Measurements from ENCODE around the gene ANKS1A. TPM values are rescaled to one million over a fixed set of nuclear protein-coding genes. Genes with fewer than 3 reads are reported as not detected.

Gene ANKS1A
- total and polyA plus RNA-seq, 10 donors, result 5.1 to 68.9 (median 45.6) TPM

DNA sequence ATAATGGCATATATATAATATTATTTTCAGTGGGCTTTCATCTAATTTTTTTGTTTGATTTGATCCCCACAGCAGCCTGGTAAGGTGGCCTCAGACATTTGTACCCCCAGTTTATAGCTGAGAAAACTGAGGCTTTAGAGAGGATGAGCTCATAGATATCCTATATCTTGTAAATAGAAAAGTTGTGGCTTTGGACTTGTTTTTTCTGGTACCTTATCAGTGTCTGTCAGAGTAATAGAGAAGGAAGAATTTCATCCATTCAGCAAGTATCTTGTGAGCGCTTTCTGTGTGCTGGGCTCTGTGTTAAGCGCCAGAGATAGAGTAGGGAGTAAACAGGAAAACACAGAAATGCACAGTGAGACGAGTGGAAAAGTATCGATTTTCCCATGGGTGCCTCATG, 29.1 kb upstream of the ANKS1A start:
- intact Hi-C loops (cut with DNase I; ENCODE audit: low total_unique reads), result no loop called here
- Histone ChIP-seq H3K27me3 (replicated peaks in 1 of 7) (no peaks in the 10 kb centered on the region), H3K9me3 (no peaks in the 10 kb centered on the region), H3K36me3 (peaks cover 0 to 100% (median 60%) of the 10 kb centered on the region in 6 donors), H3K4me1 (no peaks in the 10 kb centered on the region), H3K27ac (no peak overlapping the region), H3K4me3 (no peak overlapping the region)
- TF ChIP-seq POLR2A (IDR thresholded peaks at IDR 0.05) (no peak), POLR2AphosphoS5 (IDR thresholded peaks at IDR 0.05) (no peak)
- TF ChIP-seq, protein P1, sequence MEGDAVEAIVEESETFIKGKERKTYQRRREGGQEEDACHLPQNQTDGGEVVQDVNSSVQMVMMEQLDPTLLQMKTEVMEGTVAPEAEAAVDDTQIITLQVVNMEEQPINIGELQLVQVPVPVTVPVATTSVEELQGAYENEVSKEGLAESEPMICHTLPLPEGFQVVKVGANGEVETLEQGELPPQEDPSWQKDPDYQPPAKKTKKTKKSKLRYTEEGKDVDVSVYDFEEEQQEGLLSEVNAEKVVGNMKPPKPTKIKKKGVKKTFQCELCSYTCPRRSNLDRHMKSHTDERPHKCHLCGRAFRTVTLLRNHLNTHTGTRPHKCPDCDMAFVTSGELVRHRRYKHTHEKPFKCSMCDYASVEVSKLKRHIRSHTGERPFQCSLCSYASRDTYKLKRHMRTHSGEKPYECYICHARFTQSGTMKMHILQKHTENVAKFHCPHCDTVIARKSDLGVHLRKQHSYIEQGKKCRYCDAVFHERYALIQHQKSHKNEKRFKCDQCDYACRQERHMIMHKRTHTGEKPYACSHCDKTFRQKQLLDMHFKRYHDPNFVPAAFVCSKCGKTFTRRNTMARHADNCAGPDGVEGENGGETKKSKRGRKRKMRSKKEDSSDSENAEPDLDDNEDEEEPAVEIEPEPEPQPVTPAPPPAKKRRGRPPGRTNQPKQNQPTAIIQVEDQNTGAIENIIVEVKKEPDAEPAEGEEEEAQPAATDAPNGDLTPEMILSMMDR (IDR thresholded peaks at IDR 0.05 in 8 of 11, conservative IDR thresholded peaks at IDR 0.05 in 3 of 11), result no peak
- 86 to 92% (median 90%) methylated on average over 4 of the region's 4 CpGs for WGBS, 5 donors
- DNase-seq, result no peak

DNA sequence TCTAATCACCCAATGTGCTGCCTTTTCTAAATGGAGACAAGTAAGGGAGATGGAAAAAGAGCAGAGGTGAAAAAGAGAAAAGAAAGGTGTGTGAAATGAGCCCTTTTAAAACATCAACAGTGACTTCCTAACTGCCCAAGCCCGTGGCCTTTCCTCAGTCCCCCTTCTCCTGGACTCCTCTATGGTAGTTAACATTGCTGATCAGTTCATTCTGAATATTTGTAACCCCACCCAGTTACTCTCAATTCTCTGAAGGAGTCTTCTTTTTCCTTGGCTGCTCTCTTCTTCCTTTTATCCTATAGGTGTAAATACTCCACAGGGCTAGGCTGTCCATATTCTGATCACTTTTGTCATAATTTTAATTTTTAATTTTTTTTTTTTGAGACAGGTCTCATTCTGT, 28.3 kb upstream of the ANKS1A start:
- Histone ChIP-seq H3K9me3 (no peaks in the 10 kb centered on the region), H3K36me3 (peaks cover 0 to 100% (median 55%) of the 10 kb centered on the region in 6 donors), H3K4me1 (peaks cover 0 to 4% (median 0%) of the 10 kb centered on the region in 6 donors), H3K27me3 (replicated peaks in 1 of 7) (no peaks in the 10 kb centered on the region), H3K4me3 (no peak overlapping the region), H3K27ac (no peak overlapping the region)
- TF ChIP-seq, protein P1 (IDR thresholded peaks at IDR 0.05 in 8 of 11, conservative IDR thresholded peaks at IDR 0.05 in 3 of 11), result no peak
- no peak for TF ChIP-seq POLR2A (IDR thresholded peaks at IDR 0.05)
- TF ChIP-seq POLR2AphosphoS5 (IDR thresholded peaks at IDR 0.05), result no peak
- intact Hi-C loops (cut with DNase I; ENCODE audit: low total_unique reads), result no loop called here
- no peak for DNase-seq
- WGBS, 5 donors, result 89 to 94% (median 92%) methylated on average over 1 of the region's 1 CpG

DNA sequence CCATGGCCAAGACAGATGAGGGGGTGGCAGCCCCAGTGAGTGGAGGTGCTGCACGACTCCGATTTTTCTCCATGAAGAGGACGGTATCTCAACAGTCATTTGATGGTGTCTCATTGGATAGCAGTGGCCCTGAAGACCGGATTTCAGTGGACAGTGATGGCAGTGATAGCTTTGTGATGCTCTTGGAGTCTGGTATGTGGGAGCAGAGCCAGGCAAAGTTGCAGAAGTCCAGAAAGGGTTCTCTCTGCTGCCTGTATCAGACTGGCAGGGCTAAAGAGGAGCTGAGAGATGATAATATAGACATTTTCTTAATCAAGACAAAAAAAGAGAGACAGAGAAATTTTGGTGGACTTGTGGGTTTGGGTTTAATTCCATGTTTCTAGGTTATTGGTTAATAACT, 25.0 kb upstream of the ANKS1A start:
- 74 to 92% (median 85%) methylated on average over 4 of the region's 4 CpGs for WGBS, 5 donors
- H3K4me3 ChIP-seq, result no peak overlapping the region
- no peaks in the 10 kb centered on the region for H3K9me3 ChIP-seq
- peak overlapping the region in 1 of 8 donors; percentile 71 for H3K27ac ChIP-seq
- TF ChIP-seq POLR2AphosphoS5 (IDR thresholded peaks at IDR 0.05) (no peak), POLR2A (IDR thresholded peaks at IDR 0.05) (no peak)
- TF ChIP-seq, protein P1 (IDR thresholded peaks at IDR 0.05 in 8 of 11, conservative IDR thresholded peaks at IDR 0.05 in 3 of 11), result no peak
- H3K36me3 ChIP-seq, result peaks cover 0 to 93% (median 33%) of the 10 kb centered on the region in 6 donors
- no peaks in the 10 kb centered on the region for H3K27me3 ChIP-seq (replicated peaks in 1 of 7)
- intact Hi-C loops (cut with DNase I; ENCODE audit: low total_unique reads), result no loop called here
- DNase-seq, result no peak
- peaks cover 0 to 8% (median 0%) of the 10 kb centered on the region in 6 donors for H3K4me1 ChIP-seq

DNA sequence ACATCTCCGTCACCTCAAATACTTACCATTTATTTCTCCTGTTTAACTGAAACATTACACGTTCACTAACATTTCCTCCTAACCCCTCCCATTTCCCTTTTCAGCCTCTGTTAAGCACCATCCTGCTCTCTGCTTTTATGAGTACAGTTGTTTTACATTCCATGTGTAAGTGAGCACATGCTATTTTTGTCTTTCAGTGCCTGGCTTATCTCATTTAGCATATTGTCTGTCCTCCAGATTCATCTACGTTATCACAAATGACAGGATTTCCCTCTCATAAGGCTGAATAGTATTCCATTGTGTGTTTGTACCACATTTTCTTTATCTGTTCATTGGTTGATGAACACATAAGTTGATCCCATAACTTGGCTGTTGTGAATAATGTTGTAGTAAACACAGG, 23.9 kb upstream of the ANKS1A start:
- WGBS, 5 donors, result 42 to 60% (median 56%) methylated on average over 3 of the region's 3 CpGs
- DNase-seq, result no peak
- Histone ChIP-seq H3K9me3 (no peaks in the 10 kb centered on the region), H3K4me1 (peaks cover 0 to 8% (median 0%) of the 10 kb centered on the region in 6 donors), H3K27ac (peak overlapping the region in 6 of 8 donors; percentile 44 to 71 (median 64)), H3K36me3 (peaks cover 0 to 93% (median 27%) of the 10 kb centered on the region in 6 donors), H3K4me3 (no peak overlapping the region), H3K27me3 (replicated peaks in 1 of 7) (no peaks in the 10 kb centered on the region)
- intact Hi-C loops (cut with DNase I; ENCODE audit: low total_unique reads), result no loop called here
- TF ChIP-seq POLR2AphosphoS5 (IDR thresholded peaks at IDR 0.05) (peak in 1 of 3 donors; percentile 24), POLR2A (IDR thresholded peaks at IDR 0.05) (no peak)
- TF ChIP-seq, protein P1 (IDR thresholded peaks at IDR 0.05 in 8 of 11, conservative IDR thresholded peaks at IDR 0.05 in 3 of 11), result peak in 1 of 11 experiments; percentile 7
